Psoas muscle (tissue), 8 donors: Measurements from ENCODE around the gene ACTR6. TPM values are rescaled to one million over a fixed set of nuclear protein-coding genes. Genes with fewer than 3 reads are reported as not detected.

Source experiments
- ATAC-seq, 4 donors: fragments of 200-7000 bp; cut with Tn5 transposase; one replicate each; pipeline ENCODE4 v1.9.1; 2020; ENCODE audit warnings: moderate library complexity in 3 of 4, mild to moderate bottlenecking in 2 of 4
- DNase-seq, 2 donors: peaks; one replicate each; pipeline ENCODE4 v3.0.0-alpha.2; 2020
- H3K27ac ChIP-seq: fragments of 200-600 bp; one replicate; pipeline ENCODE4 v1.8.0; 2022
- H3K27me3 ChIP-seq, 3 donors: fragments of 200-600 bp in 1 of 3; one replicate each; pipeline versions ENCODE4 v1.6.1 to v1.8.0; 2013 to 2022; ENCODE audit warnings: low read length in 2 of 3, mild to moderate bottlenecking in 2 of 3, moderate library complexity in 1 of 3; ENCODE audit not compliant: insufficient read depth in 3 of 3
- H3K36me3 ChIP-seq, 2 donors: fragments of 200-600 bp in 1 of 2; one replicate each; pipeline versions ENCODE4 v1.6.1 to v1.8.0; 2013 to 2022; ENCODE audit warnings: low read depth in 1 of 2, mild to moderate bottlenecking in 1 of 2, moderate library complexity in 1 of 2; ENCODE audit not compliant: insufficient read depth in 1 of 2
- H3K4me1 ChIP-seq: fragments of 200-600 bp; one replicate; pipeline ENCODE4 v1.8.0; 2022
- H3K4me3 ChIP-seq: fragments of 200-600 bp; one replicate; pipeline ENCODE4 v1.8.0; 2022; ENCODE audit warnings: mild to moderate bottlenecking
- H3K9me3 ChIP-seq: fragments of 200-600 bp; one replicate; pipeline ENCODE4 v1.8.0; 2022
- WGBS, 3 donors: extraction: QIAGEN DNeasy Blood & Tissue Kit; methylation state at CpG; one replicate each; pipeline versions ENCODE4 v1.1.6 to v1.1.7; 2013; 5-methylcytosine and 5-hydroxymethylcytosine counted together
- intact Hi-C, 2 donors: fragments of 100-400 bp; cut with DNase I; formaldehyde crosslinking; loops; one replicate each; pipeline versions ENCODE4 v1.11.0 to v1.14.2; 2022
- polyA plus RNA-seq, 3 donors: library from polyadenylated mRNA; stranded (reverse); fragments of 200-250 nt; gene quantifications; one replicate each; pipeline ENCODE4 v1.2.3, GENCODE V29; 2013
- total RNA-seq, 4 donors: library from RNA; stranded (reverse); fragmentation: NEBNext Ultra II Directional in 2 of 4; extraction: Animal tissue kit (Norgen Biotek cat#: 25700) in 2 of 4; gene quantifications; one replicate each; pipeline versions ENCODE4 v1.2.1 to v1.2.4, GENCODE V29; 2021 to 2023
- TF ChIP-seq, protein P1 (sequence below): fragments of 200-600 bp; IDR thresholded peaks from one replicate; pipeline ENCODE4 v1.8.0; 2022; ENCODE audit warnings: antibody characterized with exemption
- donor health status: healthy with polysubstance abuse.
- donor health status: DM: no; HTN: no; CAD: no; lungs with moderate emphysema.
- donor health status: Bipolar disorder and iron deficiency.
- donor health status: healthy.
- donor health status: DM: yes; HTN: yes; CAD: no.
- donor health status: DM: no; HTN: no; CAD: no.
- donor health status: DM: no; HTN: no; CAD: no.
- donor health status: DM: yes; HTN: yes; CAD: no.

Gene ACTR6
- total and polyA plus RNA-seq, 7 donors: 11.5 to 31.7 (median 17.1) TPM

DNA sequence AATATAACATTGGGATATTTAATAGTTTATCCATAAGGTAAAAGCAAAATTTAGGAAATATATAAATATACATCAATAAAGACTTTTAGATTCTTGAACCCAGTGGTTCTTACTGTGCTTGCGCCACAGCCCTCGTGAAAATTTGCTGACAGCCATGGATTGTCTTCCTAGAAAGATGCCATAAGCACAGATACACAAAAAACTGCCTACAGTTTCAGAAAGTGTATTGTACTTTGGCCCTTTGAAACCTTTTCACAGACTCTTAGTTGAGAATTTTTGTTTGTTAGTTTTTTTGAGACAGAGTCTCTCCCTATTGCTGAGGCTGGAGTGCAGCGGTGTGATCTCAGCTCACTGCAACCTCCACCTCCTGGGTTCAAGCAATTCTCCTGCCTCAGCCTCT is 38.2 kb downstream of the ACTR6 start:
- DNase-seq (no peak), ATAC-seq (no peak)
- TF ChIP-seq, protein P1, sequence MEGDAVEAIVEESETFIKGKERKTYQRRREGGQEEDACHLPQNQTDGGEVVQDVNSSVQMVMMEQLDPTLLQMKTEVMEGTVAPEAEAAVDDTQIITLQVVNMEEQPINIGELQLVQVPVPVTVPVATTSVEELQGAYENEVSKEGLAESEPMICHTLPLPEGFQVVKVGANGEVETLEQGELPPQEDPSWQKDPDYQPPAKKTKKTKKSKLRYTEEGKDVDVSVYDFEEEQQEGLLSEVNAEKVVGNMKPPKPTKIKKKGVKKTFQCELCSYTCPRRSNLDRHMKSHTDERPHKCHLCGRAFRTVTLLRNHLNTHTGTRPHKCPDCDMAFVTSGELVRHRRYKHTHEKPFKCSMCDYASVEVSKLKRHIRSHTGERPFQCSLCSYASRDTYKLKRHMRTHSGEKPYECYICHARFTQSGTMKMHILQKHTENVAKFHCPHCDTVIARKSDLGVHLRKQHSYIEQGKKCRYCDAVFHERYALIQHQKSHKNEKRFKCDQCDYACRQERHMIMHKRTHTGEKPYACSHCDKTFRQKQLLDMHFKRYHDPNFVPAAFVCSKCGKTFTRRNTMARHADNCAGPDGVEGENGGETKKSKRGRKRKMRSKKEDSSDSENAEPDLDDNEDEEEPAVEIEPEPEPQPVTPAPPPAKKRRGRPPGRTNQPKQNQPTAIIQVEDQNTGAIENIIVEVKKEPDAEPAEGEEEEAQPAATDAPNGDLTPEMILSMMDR: no peak
- intact Hi-C loops: loop anchor here in 1 of 2 donors (5.0 to 10.0 kb wide), 2 partner anchors 316 to 498 kb away; no protein-coding TSS in a partner anchor
- no peak overlapping the region for H3K4me3 ChIP-seq
- no peaks in the 10 kb centered on the region for H3K4me1 ChIP-seq
- H3K27ac ChIP-seq: no peak overlapping the region
- 94 to 99% (median 97%) methylated on average over 3 of the region's 3 CpGs for WGBS, 3 donors
- peaks cover 2% of the 10 kb centered on the region for H3K9me3 ChIP-seq
- no peaks in the 10 kb centered on the region for H3K36me3 ChIP-seq
- H3K27me3 ChIP-seq: no peaks in the 10 kb centered on the region

DNA sequence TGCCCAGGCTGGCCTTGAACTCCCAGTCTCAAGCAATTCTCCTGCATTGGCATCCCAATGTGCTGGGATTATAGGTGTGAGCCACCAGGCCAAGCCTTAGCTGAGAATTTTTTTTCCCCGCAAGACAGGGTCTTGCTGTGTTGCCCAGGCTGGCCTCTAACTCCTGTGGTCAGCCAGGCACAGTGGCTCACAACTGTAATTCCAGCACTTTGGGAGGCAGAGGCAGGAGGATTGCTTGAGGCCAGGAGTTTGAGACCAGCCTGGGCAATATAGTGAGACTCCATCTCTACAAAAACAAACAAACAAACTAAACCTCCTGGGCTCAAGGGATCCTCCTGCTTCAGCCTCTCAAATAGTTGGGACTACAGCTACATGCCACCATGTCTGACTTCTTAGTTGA is 39.0 kb downstream of the ACTR6 start:
- Histone ChIP-seq H3K27ac (no peak overlapping the region), H3K9me3 (peaks cover 2% of the 10 kb centered on the region), H3K4me1 (no peaks in the 10 kb centered on the region), H3K27me3 (no peaks in the 10 kb centered on the region), H3K4me3 (no peak overlapping the region), H3K36me3 (no peaks in the 10 kb centered on the region)
- 91 to 100% (median 100%) methylated on average over 1 of the region's 1 CpG for WGBS, 3 donors
- TF ChIP-seq, protein P1: no peak
- DNase-seq: no peak
- intact Hi-C loops: loop anchor here in 1 of 2 donors (5.0 to 10.0 kb wide), 2 partner anchors 315 to 498 kb away; no protein-coding TSS in a partner anchor
- ATAC-seq: no peak

DNA sequence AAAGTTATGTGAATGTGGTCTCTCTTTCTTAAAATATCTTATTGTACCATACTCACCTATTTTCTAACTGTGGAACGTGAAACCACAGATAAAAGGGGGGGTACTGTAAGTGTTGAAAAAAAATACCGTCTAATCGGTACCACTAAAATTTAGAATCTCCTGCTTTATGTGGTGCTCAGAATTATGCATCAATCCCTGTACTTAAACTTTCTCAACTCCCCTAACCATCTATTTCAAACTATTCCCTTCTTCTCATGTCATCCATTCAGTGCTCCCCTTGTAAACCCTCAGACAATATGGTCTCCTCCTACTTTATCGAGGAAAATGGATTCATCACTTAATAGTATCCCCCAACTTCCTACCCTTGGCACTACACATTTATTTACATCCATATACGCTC is 42.5 kb downstream of the ACTR6 start:
- TF ChIP-seq, protein P1: no peak
- intact Hi-C loops: no loop called here
- DNase-seq (no peak), ATAC-seq (no peak)
- Histone ChIP-seq H3K27ac (no peak overlapping the region), H3K27me3 (no peaks in the 10 kb centered on the region), H3K4me3 (no peak overlapping the region), H3K36me3 (no peaks in the 10 kb centered on the region), H3K9me3 (no peaks in the 10 kb centered on the region), H3K4me1 (no peaks in the 10 kb centered on the region)
- WGBS, 3 donors: 74 to 94% (median 81%) methylated on average over 5 of the region's 5 CpGs

DNA sequence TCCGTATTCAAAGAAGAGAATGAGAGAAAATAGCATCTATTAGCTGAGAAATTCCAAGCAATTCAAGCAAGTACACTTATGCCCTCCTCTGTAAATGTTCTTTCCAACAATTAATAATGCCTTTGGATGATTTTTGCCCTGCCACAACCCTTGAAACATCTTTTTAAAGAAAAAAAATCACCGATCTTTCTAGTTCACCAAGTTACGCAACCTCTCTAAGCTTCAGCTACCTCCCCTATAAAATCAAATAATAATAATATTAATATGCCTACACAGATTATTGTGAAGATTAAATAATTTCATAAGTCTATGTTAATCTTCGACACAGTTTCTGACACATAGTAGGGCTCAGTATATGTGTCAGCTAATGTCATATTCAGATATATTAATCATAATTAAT is 47.1 kb downstream of the ACTR6 start:
- no peak for DNase-seq
- TF ChIP-seq, protein P1: no peak
- no peak for ATAC-seq
- Histone ChIP-seq H3K4me1 (no peaks in the 10 kb centered on the region), H3K36me3 (no peaks in the 10 kb centered on the region), H3K4me3 (no peak overlapping the region), H3K27me3 (no peaks in the 10 kb centered on the region), H3K27ac (no peak overlapping the region), H3K9me3 (no peaks in the 10 kb centered on the region)
- intact Hi-C loops: no loop called here
- WGBS, 3 donors: 96 to 97% (median 97%) methylated on average over 4 of the region's 4 CpGs

DNA sequence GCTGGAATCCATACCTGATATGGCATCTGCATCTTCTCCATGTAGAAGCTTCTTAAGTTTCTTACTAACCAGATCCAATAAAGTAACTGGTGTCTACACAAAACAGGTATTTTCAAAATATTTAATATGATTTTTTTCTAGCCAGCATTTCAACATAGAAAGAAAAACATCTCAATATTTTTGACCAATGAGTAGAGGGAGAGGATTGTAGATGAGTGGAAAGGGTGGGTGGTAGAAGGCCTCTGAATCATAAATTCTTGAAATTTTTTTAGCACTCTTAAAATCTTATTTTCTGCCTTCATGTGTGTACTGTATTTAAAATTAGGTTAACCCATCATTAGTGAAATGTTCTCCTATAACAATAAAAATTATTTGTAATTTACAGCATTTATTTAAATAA is 48.3 kb downstream of the ACTR6 start:
- ATAC-seq: no peak
- intact Hi-C loops: no loop called here

More for the DNA sequence above, 48.3 kb downstream of the ACTR6 start:
- Histone ChIP-seq H3K27me3 (no peaks in the 10 kb centered on the region), H3K4me1 (no peaks in the 10 kb centered on the region), H3K9me3 (no peaks in the 10 kb centered on the region), H3K4me3 (no peak overlapping the region), H3K36me3 (no peaks in the 10 kb centered on the region), H3K27ac (no peak overlapping the region)
- TF ChIP-seq, protein P1: no peak
- no peak for DNase-seq
